ENCODE results near the gene MICAL1. TPM values are rescaled to one million over a fixed set of nuclear protein-coding genes. Genes with fewer than 3 reads are reported as not detected.

The MICAL1 gene
- total and polyA plus RNA-seq, 2 of the 8 experiments (the other 6 are each of a cell fraction or from before 2014, with no cell fraction given), result 42.5 to 55.4 TPM

DNA sequence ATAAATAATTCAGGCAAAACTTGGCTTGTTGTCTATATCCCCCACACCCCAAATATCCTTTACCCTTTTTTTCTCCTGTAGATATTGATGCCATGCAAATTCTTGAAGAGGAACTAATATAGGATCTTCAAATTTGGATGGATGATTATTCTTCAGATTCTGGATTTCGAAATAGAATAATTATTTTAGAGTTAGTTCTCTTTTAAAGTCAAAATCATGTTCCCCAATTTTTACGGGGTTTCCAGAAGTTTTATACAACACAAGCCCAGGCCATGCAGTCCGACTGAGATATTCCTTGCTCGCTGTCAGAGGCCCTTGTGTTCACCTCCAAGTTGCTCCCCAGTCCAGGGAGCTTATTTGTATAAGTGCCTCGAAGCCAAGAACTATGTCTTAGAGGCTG is 19.5 kb downstream of the MICAL1 start:
- no peaks in the 10 kb centered on the region for H3K79me2 ChIP-seq (ENCODE audit: control insufficient read depth in 1 of 2, insufficient read depth in 2 of 2, low read length in 2 of 2)
- no peak for DNase-seq (ENCODE audit: low read depth in 1 of 2, low spot score in 2 of 2)
- H2BK120ac ChIP-seq (replicated peaks; ENCODE audit: low read depth, low read length), result no peak overlapping the region
- no peak overlapping the region for H3K9ac ChIP-seq (replicated peaks in 1 of 4; ENCODE audit: extremely low read depth in 1 of 4, low read depth in 3 of 4, low read length in 3 of 4)
- H2BK12ac ChIP-seq (ENCODE audit: low read depth, low read length), result no peak overlapping the region
- H2AK5ac ChIP-seq (ENCODE audit: low read depth, low read length), result no peak overlapping the region
- peaks cover 0 to 2% (median 0%) of the 10 kb centered on the region in 4 experiments; a peak in 2 of 7 replicates for H3K4me1 ChIP-seq (replicated peaks in 1 of 4; ENCODE audit: control insufficient read depth in 3 of 4, insufficient read depth in 4 of 4, low read length in 3 of 4)
- H3K9me3 ChIP-seq (ENCODE audit: insufficient read depth in 2 of 2, low read depth in 1 of 2, low read length in 1 of 2), result no peaks in the 10 kb centered on the region
- no peak overlapping the region for H3K27ac ChIP-seq (ENCODE audit: low read depth, low read length)
- no peak overlapping the region for H2BK5ac ChIP-seq (ENCODE audit: low read depth, low read length)
- H3K27me3 ChIP-seq (replicated peaks in 1 of 4; ENCODE audit: control insufficient read depth in 3 of 4, extremely low read depth in 1 of 4, insufficient read depth in 3 of 4, low read length in 3 of 4), result peaks cover 0 to 2% (median 0%) of the 10 kb centered on the region in 4 experiments; a peak in 1 of 7 replicates
- no peak overlapping the region for H3K23ac ChIP-seq (ENCODE audit: insufficient read length)
- H3K79me1 ChIP-seq (ENCODE audit: low read depth, low read length), result no peaks in the 10 kb centered on the region
- no peak overlapping the region for H2BK15ac ChIP-seq (ENCODE audit: low read length)
- no peak overlapping the region for H3K4ac ChIP-seq (replicated peaks; ENCODE audit: insufficient read length, low read depth, low read length)
- H4K5ac ChIP-seq (ENCODE audit: insufficient read length, low read depth, low read length), result no peak overlapping the region
- H3K56ac ChIP-seq (replicated peaks; ENCODE audit: insufficient read length, low read depth, low read length), result no peak overlapping the region
- no peak overlapping the region for H4K8ac ChIP-seq (ENCODE audit: extremely low read depth, insufficient read depth, low read length)
- WGBS, 2 experiments (ENCODE audit: extremely low coverage in 1 of 2, insufficient coverage in 1 of 2, insufficient read length in 1 of 2, insufficient replicate concordance in 2 of 2, low coverage in 1 of 2, low lambda C conversion rate in 2 of 2, missing lambda C conversion rate in 1 of 2), result 89% methylated on average over 5 of the region's 5 CpGs; no CpG with 5 or more reads in 1 of the 2 experiments
- no peaks in the 10 kb centered on the region for H3K36me3 ChIP-seq (ENCODE audit: control insufficient read depth in 2 of 4, insufficient read depth in 4 of 4, low read length in 3 of 4)
- no peak overlapping the region for H3K18ac ChIP-seq (ENCODE audit: extremely low read depth, low read length)
- POLR2A ChIA-PET (ENCODE audit: partially characterized antibody), result no interaction called here
- H4K91ac ChIP-seq (replicated peaks; ENCODE audit: insufficient read length, low read length), result no peak overlapping the region
- H3K4me2 ChIP-seq (ENCODE audit: insufficient read depth in 1 of 2, low read depth in 2 of 2, low read length in 2 of 2), result no peak overlapping the region
- H3K23me2 ChIP-seq (ENCODE audit: low read depth, low read length), result peaks cover 1% of the 10 kb centered on the region; the same call in 1 of the 2 replicates
- no peak overlapping the region for H3K14ac ChIP-seq (ENCODE audit: insufficient read length)
- CTCF ChIA-PET (ENCODE audit: partially characterized antibody), result interaction anchor here (0.6 to 1.9 kb wide), 5 partner anchors 11 to 268 kb away, joined by 3 to 5 read pairs (median 4); no protein-coding TSS in a partner anchor
- no peak overlapping the region for H2AFZ ChIP-seq (ENCODE audit: low read length)
- no peak overlapping the region for H2BK20ac ChIP-seq (ENCODE audit: low read length)
- H4K20me1 ChIP-seq (replicated peaks in 1 of 2; ENCODE audit: control insufficient read depth in 1 of 2, insufficient read depth in 2 of 2, low read length in 2 of 2), result no peaks in the 10 kb centered on the region
- no peak for FAIRE-seq
- H3K4me3 ChIP-seq (ENCODE audit: extremely low read depth in 1 of 4, insufficient read depth in 2 of 4, low read depth in 3 of 4, low read length in 4 of 4), result no peak overlapping the region
- no peak for TF ChIP-seq FOSL1 (IDR thresholded peaks at IDR 0.05; ENCODE audit: insufficient read depth, low read depth, low read length)
- TF ChIP-seq SIX5 (IDR thresholded peaks at IDR 0.05; ENCODE audit: low read depth, low read length), result no peak
- TF ChIP-seq EP300 (IDR thresholded peaks at IDR 0.05; ENCODE audit: borderline replicate concordance in 1 of 2, low read depth in 2 of 2, low read length in 2 of 2), result no peak
- no peak for TF ChIP-seq PHF8 (conservative IDR thresholded peaks at IDR 0.05; ENCODE audit: low read depth, low read length)
- TF ChIP-seq POLR2AphosphoS5 (IDR thresholded peaks at IDR 0.05; ENCODE audit: low read depth, low read length), result no peak
- TF ChIP-seq JUN (IDR thresholded peaks at IDR 0.05; ENCODE audit: low read depth, low read length), result no peak
- TF ChIP-seq NRF1 (IDR thresholded peaks at IDR 0.05; ENCODE audit: low read depth, low read length), result no peak
- TF ChIP-seq CHD2 (IDR thresholded peaks at IDR 0.05; ENCODE audit: low read length), result no peak
- TF ChIP-seq SAP30 (IDR thresholded peaks at IDR 0.05; ENCODE audit: insufficient read depth, insufficient replicate concordance, low read length), result no peak
- no peak for TF ChIP-seq POU5F1 (IDR thresholded peaks at IDR 0.05; ENCODE audit: low read depth, low read length)
- TF ChIP-seq TBP (IDR thresholded peaks at IDR 0.05; ENCODE audit: low read depth, low read length), result no peak
- no peak for TF ChIP-seq JUND (IDR thresholded peaks at IDR 0.05; ENCODE audit: low read length)
- no peak for TF ChIP-seq MAFK (IDR thresholded peaks at IDR 0.05; ENCODE audit: low read depth, low read length)
- no peak for TF ChIP-seq SRF (IDR thresholded peaks at IDR 0.05; ENCODE audit: low read depth, low read length)
- no peak for TF ChIP-seq CTBP2 (IDR thresholded peaks at IDR 0.05; ENCODE audit: borderline replicate concordance, insufficient read depth, insufficient read length, low read length)

Measured in H1 (cell line).